HG02852 (cell line): Measurements from ENCODE around the gene SCARB1.
A peak's percentile ranks its signal among the peaks of the same experiment; 100 is the strongest.

Experiments used
- ATAC-seq: cut with Tn5 transposase; IDR thresholded peaks from one replicate; pipeline ENCODE4 v1.9.1; 2021; ENCODE audit warnings: mild to moderate bottlenecking, moderate library complexity; ENCODE audit not compliant: unreplicated experiment

SCARB1 gene

DNA sequence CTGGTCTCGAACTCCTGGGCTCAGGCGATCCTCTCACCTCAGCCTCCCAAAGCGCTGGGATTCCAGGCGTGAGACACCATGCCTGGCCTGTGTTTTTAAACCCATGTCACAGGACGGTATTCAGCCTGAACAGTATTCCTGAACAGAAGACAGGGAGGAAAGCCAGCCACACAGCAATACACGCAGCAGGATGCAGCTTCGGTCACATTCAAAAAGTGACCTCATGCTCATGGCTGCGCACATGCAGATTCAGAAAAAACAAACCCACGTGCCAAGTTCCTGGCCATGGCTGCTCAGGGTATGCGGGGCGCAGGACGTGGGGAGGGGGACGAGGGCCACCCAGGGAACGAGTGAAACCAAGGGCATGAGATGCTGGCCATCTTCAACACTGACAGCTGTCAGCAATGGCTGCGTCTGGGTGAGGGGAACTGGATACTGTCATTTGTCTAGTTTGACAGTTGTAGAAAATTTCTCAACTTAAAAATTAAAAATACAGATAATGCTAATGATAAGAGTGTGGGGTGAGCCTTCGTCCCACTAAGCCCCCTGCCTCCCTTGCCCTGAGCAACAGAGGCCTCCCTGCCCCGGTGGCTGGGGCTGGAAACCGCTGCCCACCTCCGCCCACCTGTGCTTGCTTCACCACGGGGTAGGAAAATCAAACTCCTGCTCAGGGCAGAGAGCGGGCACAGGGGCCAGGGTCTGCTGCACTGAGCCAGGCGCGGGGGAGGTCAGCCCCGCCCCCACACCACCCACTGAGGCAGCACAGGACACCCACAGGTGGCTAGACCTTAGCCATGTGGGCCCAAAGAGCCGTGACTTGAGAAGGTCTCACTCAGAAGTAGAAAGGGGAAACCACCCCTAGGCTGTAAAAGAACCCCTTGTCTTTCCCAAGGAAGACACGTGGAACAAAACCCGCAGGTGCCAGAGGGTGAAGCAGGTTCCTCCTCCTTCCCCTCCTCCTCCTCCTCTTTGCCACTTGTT, 84.2 kb downstream of the SCARB1 start:
- peak; percentile 58 for ATAC-seq

DNA sequence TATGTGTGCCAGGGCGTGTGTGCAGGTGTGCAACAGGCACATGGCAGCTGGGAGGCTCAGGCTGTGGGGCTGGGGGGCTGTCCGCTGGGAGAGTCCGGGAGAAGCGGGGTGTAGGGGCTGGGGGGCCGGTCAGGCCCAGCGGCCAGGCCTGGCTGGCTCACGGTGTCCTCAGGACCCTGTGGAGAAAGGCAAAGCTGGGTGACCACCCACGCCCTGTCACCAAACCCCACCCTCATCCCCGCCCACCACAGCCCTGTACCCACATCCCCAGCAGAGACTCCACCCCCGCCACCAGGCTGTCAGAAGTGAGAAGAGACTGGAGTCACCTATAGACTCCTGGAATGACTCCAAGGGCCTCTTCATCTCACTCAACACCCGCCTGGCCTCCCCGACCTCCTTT, 85.3 kb downstream of the SCARB1 start:
- no peak for ATAC-seq

GRCh38 chr12:124777399-124778372, 86.0 kb downstream of the SCARB1 start:
- ATAC-seq = no peak

- ATAC-seq = no peak
Measured at GRCh38 chr12:124776125-124776513, 87.5 kb downstream of the SCARB1 start.

- ATAC-seq = peak; percentile 77
Measured at GRCh38 chr12:124774462-124775167, 89.0 kb downstream of the SCARB1 start.

GRCh38 chr12:124774054-124774461, 89.6 kb downstream of the SCARB1 start:
- peak; percentile 39 for ATAC-seq

GRCh38 chr12:124772289-124773170, 91.1 kb downstream of the SCARB1 start:
- ATAC-seq = no peak

- no peak for ATAC-seq
Measured at GRCh38 chr12:124771462-124772288, 92.0 kb downstream of the SCARB1 start.

GRCh38 chr12:124770728-124771127, 92.9 kb downstream of the SCARB1 start:
- no peak for ATAC-seq

GRCh38 chr12:124769881-124770512, 93.7 kb downstream of the SCARB1 start:
- no peak for ATAC-seq

DNA sequence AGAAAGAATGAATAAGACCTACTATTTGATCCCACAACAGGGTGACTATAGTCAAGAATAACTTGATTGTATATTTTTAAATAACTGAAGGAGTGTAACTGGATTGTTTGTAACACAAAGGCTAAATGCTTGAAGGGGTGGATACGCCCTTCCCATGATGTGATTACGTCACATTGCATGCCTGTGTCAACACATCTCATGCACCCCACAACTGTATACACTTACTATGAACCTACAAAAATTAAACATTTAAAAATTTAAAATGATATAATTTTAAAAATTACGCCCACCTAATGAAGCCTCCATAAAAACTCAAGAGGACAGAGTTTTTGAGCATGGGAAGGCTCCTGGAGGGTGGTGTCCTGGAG, 94.5 kb downstream of the SCARB1 start:
- ATAC-seq = no peak

- ATAC-seq = no peak
Measured at GRCh38 chr12:124768452-124769162, 95.1 kb downstream of the SCARB1 start.

DNA sequence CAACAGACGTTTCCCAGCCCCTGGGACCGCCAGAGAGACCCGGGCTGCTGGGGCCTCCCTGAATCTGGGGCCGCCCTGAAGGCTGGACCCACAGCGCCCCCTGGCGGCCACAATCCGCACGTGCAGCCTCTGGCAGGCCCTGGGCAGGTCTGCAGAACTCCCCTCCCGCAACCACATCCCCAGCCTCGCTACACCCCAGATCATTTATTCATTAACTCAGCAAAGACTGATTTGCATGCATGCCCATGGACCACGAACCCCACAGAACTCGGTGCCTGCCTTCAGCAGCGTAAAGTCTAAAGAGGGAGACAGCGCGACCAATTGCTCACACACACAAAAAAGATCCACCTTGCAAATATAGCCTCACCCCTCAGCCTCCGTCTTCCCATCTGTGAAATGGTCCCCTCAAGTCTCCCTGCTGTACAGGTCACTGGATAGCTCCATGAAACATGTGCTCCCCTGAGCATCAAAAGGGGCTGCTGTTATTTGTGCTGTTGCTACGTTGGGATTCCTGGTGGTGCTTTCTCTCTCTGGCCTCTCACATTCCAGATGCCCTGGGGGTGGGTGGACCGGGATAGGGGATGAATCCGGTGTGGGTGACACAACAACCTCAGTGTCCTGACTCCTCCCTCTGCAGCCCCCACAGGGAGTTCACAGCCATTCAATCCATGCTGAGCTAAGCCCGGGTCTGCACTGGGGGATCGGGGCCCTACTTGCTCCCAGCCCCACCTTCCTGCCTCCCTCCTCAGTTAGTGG, 96.4 kb downstream of the SCARB1 start:
- peak; percentile 66 for ATAC-seq

DNA sequence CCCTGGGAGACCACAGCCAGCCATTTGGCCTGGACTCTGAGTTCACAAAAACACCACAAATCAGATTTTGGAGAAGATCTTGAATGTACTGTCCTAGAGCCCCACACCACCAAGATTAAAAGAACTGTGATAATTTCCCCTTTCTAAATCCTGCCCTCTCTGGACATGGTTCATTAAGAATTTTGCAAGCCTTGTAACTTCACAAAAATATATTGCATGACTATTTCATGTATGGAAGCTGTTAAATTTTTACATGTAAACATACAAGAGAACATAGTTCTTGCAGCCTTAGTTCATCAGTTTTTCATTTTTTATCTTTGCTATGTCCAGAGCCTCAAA, 97.0 kb downstream of the SCARB1 start:
- ATAC-seq = no peak

DNA sequence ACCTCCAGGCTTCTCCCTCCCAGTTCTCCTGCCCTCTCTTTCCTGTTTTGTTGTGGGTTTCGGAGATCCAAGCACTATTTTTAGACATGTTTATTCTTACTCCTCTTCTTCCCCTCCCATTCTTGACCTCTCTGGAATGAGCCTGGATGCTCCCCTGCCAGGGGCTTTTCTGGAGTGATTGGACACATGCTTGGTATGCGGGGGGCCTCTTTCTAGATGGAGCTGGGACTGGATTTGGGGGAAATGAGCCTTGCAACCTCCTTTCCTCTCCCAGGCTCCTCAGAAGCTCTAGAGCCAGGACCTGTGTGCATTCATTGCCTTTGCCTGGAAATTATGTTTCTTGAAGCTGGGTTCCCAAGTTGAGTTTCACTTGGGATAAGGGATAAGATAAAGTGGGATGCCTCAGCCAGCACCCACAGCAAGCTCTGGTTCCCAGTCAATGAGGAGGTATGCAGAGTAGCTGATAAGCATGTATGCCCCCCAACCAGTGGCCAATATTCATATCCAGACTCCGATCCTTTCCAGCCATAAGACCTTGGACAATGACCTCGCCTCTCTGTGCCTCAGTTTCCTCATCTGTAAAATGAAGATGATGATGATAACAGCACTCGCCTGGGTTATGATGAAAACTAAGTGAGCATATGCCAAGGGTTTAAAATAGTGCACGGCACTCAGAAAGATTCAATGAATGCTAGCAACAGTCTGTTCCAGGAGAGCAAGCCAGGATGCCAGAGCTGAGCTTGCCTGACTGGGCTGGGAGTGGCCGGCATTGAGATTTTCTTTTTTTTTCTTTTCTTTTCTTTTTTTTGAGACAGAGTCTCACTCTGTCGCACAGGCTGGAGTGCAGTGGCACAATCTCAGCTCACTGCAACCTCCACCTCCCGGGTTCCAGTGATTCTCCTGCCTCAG, 97.8 kb downstream of the SCARB1 start:
- ATAC-seq = no peak

DNA sequence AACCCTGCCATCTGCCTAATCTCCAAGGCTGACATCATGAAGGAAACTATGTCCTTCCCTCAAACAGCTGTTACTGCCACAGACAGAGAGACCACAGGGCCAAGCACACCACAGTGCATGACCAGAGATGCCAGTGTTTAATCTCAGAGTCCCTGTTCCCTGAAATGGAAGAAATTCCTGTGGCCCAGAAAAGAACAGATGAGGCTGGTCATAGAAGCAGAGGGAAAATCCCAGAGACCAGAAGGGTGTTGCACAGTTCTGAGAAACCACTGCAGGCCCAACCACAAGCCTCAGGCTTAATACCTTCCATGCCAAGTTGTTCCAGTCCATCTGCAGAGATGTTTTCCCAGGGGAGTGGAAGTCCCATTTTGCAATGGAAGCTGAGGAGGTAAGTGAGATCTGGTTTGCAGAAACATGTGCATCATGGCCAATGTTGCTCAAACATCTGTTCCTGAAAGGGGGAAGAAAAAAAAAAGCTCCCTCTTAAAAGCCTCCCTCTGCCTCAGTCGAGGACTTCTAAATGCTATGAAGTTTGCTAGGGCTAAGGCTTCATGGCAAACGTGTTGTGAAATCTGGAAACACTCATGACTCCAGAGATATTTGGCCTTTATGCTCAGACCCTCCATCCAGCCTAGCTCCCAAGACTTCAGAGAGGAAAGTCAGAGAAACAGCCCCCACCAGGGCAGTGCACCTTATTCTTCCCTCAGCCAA, 98.6 kb downstream of the SCARB1 start:
- no peak for ATAC-seq
